Epidermal melanocyte (primary cell): ENCODE data around the gene C1orf21.
A peak's percentile ranks its signal among the peaks of the same experiment; 100 is the strongest.
"Not testable (repeated sequence)": the region's sequence is repeated elsewhere in the genome, so short reads cannot be mapped to it uniquely, and the experiment has no call there.

Source experiments
- DNase-seq: peaks from one replicate; pipeline ENCODE4 v3.0.0; 2011; ENCODE audit warnings: low spot score; ENCODE audit not compliant: insufficient read length

C1orf21 gene

GRCh38 chr1:184597650-184598357 is 211.0 kb downstream of the C1orf21 start:
- no peak for DNase-seq

DNA sequence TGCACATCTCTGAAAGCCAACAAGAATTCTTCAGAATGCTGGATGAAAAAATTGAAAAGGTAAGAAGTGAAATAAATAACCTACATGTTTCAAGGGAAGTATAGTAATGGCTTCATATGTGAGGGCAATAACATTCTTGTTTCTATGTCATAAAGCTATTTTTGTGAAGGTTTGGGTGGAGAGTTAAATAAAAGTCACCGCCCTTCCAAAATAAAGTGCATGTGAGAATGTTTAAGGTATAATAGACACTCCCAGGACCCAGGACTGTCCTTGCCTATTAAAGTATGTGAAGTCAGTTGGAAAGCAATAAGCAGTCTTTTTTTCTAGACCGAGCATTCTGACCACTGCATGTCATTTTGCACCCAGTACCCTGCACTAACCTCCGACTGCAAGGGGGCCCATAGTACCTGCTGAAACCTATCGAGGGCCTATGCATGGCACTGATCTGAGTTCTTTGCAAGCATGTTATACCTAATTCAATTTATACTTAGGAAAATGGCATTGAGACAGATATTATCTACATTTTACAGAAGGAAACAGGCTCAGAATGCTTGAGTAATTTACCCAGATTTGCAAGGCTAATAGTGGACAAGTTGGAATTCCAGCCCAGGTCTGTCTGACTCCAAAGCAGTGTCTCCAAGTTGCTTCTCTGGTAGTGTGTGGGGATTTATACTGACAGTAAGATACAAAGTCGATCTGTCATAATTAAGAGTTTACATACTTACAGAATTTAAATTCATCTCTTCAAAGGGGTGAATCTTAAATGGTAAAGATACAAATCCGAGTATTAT is 211.8 kb downstream of the C1orf21 start:
- DNase-seq = no peak

- no peak for DNase-seq
Observed at GRCh38 chr1:184604152-184604900, 217.5 kb downstream of the C1orf21 start.

DNA sequence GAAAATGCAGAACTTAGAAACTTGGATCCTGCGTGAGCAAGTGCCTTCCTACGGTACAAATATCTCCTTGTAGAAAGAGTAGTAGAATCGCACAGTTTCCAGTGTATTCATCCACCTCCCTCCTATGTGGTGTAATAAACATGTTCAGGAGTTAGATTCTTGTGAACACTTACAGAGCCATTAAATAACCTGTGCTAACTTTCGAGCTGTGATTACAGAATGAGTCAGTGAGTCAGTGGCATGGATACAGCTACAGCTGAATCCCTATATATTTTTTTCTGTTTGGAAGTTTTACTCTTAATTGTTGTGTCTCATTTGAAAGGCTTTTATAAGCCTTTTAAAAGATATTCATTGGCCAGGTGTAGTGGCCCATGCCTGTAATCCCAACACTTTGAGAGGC is 219.1 kb downstream of the C1orf21 start:
- DNase-seq = no peak

- DNase-seq = no peak
Observed at GRCh38 chr1:184606786-184607185, 220.0 kb downstream of the C1orf21 start.

DNA sequence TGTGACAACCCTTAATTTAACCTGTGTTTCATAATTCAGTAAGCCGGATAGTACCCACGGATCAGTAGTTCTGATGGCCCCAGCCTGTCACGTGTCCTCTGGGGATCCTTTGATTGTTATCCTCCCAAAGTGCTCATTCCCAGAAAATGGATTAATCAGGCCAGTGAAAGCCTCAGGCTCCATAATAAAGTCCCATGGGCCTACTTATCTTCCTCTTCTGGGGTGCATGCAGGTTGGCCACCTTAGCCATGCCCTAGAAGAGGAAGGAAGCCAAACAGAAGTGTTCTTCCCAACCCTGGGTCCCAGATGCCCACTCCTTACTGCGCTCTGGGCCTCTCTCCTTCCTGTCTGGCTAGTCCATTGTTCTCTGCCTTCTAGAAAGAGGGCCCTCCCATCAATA is 221.8 kb downstream of the C1orf21 start:
- no peak for DNase-seq

DNA sequence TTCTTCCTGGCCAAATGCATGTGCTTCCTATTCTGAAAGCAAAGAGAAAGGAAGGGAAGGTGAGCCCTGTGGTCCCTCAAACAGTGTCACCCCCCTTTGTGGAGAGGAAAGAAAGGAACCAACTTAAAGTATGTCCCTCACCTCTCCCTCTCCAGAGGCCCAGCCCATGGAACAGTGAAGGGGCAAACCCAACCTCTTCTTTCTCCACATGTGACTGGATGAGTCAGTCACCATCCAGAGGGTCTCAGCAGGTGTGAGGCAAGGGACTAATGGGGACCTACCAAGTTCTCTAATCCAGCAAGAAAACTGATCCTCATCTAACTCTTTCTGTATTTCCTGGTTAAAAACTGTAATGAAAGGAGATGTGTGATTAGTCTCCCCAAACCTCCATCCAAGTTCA is 222.2 kb downstream of the C1orf21 start:
- DNase-seq = no peak

- no peak for DNase-seq
Observed at GRCh38 chr1:184610876-184611595, 224.2 kb downstream of the C1orf21 start.

DNA sequence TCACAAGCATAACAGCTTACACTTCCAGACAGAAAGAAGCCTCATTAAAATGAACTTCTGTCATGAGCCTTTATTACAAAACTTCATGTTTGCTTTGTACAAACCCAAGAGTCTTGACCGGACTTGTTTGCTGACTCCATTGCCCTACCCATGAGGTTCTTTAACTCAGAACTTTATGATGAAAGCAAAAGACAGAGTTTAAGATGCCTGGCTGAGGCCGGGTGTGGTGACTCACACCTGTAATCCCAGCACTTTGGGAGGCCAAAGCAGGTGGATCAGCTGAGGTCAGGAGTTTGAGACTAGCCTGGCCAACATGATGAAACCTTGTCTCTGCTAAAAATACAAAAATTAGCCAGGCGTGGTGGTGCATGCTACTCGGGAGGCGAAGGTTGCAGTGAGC is 225.4 kb downstream of the C1orf21 start:
- DNase-seq = not testable (repeated sequence)

DNA sequence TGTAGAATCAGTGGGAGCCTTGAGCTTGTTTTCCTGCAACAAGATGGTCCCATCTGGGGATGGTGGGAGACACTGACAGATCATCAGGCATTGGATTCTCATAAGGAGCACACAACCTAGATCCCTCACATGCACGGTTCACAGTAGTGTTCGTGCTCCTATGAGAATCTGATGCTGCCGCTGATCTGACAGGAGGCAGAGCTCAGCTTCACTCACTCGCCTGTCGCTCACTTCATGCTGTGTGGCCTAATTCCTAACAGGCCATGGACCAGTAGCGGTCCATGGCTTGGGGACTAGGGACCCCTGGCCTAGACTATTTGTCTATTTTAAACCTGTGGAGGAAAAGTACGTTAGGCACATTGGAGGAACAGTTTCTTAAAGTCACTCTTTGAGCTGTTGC is 227.8 kb downstream of the C1orf21 start:
- no peak for DNase-seq

DNA sequence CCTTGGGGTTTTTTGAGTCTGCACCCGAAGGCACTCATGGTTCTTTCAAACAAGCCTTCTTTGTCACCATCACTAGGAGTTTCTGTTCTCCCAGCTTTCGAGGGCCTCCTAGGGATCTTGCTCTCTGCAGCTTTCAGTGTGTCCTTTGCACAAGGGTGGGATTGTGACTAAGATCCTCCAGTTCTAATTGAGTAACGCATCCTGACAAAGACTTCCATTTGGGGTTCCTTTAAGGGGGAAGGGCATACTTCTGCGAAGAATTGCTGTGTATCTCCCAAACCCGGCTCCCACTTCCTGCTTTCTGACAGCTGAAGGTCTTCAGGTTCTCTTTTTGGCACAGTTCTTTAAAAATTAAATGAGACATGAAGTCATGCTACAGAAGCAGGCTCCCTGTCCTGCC is 228.5 kb downstream of the C1orf21 start:
- DNase-seq = peak; percentile 68

- DNase-seq = no peak
Observed at GRCh38 chr1:184616504-184616903, 229.7 kb downstream of the C1orf21 start.

DNA sequence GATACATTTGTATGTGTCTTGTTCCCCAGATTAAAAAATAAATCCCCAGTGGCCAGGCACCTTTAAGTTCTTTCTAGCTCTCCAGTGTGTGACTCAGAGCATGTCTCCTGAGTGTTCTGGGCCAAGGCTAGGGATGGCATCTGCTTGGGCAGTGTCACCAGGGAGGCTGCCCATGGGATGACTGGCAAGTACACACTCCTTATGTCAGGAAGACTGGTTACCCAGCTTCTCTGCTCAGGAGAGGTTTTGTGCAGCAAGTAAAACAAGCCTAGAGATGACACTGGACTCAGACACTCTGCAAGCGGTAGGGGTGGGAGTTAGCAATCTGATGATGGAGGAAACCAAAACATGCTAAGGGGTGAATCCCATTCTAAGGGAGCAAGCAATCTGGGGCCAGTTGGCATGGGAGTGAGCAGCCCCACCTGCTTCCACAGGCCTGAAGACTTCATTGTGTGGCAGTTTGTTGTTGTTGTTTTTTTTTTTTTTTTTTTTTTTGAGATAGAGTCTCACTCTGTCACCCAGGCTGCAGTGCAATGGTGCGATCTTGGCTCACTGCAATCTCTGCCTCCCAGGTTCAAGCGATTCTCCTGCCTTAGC is 230.7 kb downstream of the C1orf21 start:
- DNase-seq = no peak

GRCh38 chr1:184618851-184619250 is 232.0 kb downstream of the C1orf21 start:
- DNase-seq = no peak

DNA sequence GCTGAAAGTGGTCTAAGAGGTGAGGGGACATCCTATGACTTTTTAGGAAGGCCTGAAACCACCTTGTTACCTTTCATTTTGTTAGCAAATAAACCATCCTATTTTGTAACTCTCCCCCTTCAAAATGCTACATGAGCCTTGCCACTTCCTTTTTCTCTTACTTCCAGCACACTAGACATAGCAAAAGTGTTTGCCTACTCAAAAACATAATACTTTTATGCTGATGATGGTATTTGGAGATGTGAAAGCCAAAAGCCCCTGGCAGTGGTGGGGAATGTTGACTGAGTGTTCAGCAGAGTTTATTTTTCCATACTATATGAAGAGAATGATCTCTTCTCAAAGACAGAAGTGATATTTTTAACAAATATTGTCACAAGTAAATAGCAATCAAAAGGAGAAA is 233.6 kb downstream of the C1orf21 start:
- DNase-seq = no peak

- no peak for DNase-seq
Observed at GRCh38 chr1:184621260-184621659, 234.4 kb downstream of the C1orf21 start.

DNA sequence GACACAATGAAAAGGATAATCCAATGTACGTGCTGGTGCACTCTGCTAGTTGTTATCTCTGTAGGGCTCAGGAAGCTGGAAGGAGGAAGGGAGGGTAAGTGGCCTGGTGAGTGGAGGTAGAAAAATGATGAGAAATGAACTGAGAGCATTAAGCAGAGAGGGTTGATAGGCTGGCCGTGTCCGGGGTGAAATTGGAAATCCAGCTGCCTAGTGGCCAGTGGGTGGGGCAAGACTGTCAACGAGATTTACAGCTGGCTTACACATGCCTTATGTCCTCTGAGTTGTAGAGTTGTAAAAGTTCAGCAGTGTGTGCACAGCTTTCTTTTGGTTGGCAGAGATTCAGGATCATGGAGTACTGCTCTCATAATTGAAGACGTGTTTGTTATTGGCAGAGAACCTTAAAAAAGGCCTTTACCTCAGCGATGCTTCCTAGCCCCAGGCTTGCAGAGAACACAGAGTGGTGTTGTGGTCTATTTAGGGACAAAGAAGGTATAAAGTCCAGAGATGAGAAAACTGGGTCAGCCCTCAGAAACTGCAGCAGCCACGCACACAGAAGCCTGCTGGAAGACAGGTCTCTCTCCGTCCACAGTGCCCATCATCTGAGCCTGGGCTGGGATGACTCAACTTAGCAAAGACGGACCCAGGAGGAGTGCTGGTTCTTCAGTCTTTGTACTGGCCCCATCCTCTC is 235.5 kb downstream of the C1orf21 start:
- DNase-seq = peak; percentile 70

DNA sequence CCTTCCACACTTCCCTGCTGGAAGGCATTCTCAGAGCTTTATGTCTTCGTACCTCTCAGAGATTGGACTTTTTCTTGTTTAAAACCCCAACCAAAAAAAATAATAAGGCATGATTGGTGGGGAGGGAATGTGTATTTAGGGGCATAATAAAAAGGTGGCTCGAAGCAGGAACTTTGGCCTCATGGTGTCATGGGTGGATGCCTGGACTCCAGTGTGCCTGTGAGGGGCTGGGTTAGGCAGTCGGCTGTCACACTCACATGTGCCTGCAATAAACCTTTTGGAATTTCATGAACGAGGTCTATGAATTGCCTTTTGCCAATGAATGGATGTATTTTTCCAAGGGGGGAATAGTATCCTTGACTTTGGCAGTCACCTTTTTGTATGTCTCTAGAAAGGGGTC is 236.6 kb downstream of the C1orf21 start:
- no peak for DNase-seq

DNA sequence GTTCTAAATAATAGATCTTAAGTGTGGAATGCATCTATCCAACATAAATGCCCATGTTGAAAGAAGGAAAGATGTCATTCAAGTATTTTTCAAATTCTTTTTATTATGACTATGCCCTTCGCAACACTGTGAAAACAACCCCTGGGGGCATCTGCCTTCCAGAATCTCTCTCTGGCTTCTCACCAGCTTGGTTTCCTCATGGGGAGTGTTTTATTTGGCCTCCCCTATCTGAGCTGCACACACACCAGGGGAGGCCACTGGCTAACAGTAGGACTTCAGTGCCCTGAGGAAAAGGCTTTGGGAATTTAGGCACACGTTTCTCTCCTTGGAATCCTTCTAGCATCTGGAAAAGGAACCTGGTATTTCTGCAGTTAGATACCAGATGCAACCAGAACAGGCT is 237.2 kb downstream of the C1orf21 start:
- no peak for DNase-seq

- DNase-seq = no peak
Observed at GRCh38 chr1:184624626-184625025, 237.8 kb downstream of the C1orf21 start.

DNA sequence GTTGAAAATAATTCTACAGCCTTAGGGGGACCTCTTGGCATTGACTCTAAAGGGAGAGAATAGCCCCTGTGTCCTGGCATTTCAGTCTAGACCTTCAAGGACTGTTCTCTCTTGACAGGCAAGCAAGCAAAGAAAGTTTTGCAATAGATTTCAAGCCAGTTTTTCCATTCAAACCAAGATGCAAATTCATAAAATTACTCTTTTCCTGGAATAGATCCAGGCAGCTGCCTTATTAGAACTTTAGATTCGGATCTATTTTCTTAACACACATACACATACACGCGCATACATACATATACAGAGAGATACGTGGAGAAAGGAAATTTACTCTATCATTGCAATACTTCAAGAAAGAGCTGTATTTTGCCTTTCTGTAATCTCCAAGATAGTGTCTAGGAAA is 238.4 kb downstream of the C1orf21 start:
- DNase-seq = no peak
